GM12878 (cell line): ENCODE results near the gene NOS1AP.

ENCODE experiments used
- CHD4 ChIP-seq: fragments of 200-600 bp; sonication (generic); IDR thresholded peaks from 2 replicates; pipeline ENCODE4 v1.6.1; 2016; ENCODE audit warnings: mild to moderate bottlenecking
- CTCF ChIP-seq, 3 experiments: IDR thresholded peaks in 2 of 3; conservative IDR thresholded peaks in 1 of 3; 2 replicates each; pipeline ENCODE4 v1.5.1; 2011; ENCODE audit warnings: low read depth in 3 of 3, low read length in 3 of 3, mild to moderate bottlenecking in 3 of 3, control low read depth in 2 of 3, moderate library complexity in 2 of 3, inconsistent platforms in 1 of 3, mixed read lengths in 1 of 3; ENCODE audit not compliant: control insufficient read depth in 2 of 3, insufficient read depth in 1 of 3; ENCODE audit errors: extremely low read depth in 1 of 3

- TF ChIP-seq CTCF (IDR thresholded peaks at IDR 0.05 in 2 of 3, conservative IDR thresholded peaks at IDR 0.05 in 1 of 3; ENCODE audit: control insufficient read depth in 2 of 3, extremely low read depth in 1 of 3, insufficient read depth in 1 of 3, low read depth in 3 of 3, low read length in 3 of 3) (no peak), CHD4 (no peak)
Measured at GRCh38 chr1:162130308-162130707, 60.8 kb downstream of the NOS1AP start.
